GM12878 (cell line): Measurements from ENCODE around the gene MAPKAPK3. TPM values are rescaled to one million over a fixed set of nuclear protein-coding genes. Genes with fewer than 3 reads are reported as not detected.

Source experiments
- ASH2L ChIP-seq: fragments of 300-600, 200-600 bp; sonication (generic); IDR thresholded peaks from 2 replicates; pipeline ENCODE4 v1.6.1; 2017; ENCODE audit warnings: low read depth, mild to moderate bottlenecking, borderline replicate concordance
- CBFB ChIP-seq: IDR thresholded peaks from 2 replicates; pipeline ENCODE4 v1.6.1; 2016; ENCODE audit warnings: antibody characterized with exemption, low read depth
- IKZF1 ChIP-seq: fragments of 450-650 bp; conservative IDR thresholded peaks from 2 replicates; pipeline ENCODE4 v1.6.1; 2017; ENCODE audit warnings: antibody characterized with exemption, mild to moderate bottlenecking
- MXI1 ChIP-seq: fragments of 150-350 bp; IDR thresholded peaks from 2 replicates; pipeline ENCODE4 v1.6.1; 2011; ENCODE audit warnings: low read depth, mild to moderate bottlenecking, inconsistent platforms, low read length, improper control_type of control experiment
- NFXL1 ChIP-seq: fragments of 450-650 bp; IDR thresholded peaks from 2 replicates; pipeline ENCODE4 v1.6.1; 2017; ENCODE audit warnings: antibody characterized with exemption, mild to moderate bottlenecking, borderline replicate concordance
- PAX5 ChIP-seq: IDR thresholded peaks from 2 replicates; pipeline ENCODE4 v1.6.1; 2011; ENCODE audit warnings: low read depth, low read length, borderline replicate concordance
- PAX8 ChIP-seq: fragments of 450-650 bp; IDR thresholded peaks from 2 replicates; pipeline ENCODE4 v1.6.1; 2017; ENCODE audit warnings: mild to moderate bottlenecking, moderate library complexity
- POLR2A ChIP-seq: IDR thresholded peaks from 2 replicates; pipeline ENCODE4 v1.6.1; 2011; ENCODE audit warnings: low read depth, mild to moderate bottlenecking, low read length
- RFX5 ChIP-seq: IDR thresholded peaks from 2 replicates; pipeline ENCODE4 v1.6.1; 2011; ENCODE audit warnings: low read depth, low read length, improper control_type of control experiment
- SREBF2 ChIP-seq: IDR thresholded peaks from 2 replicates; pipeline ENCODE4 v1.6.1; 2012; ENCODE audit warnings: mild to moderate bottlenecking, low read length
- SRF ChIP-seq, 2 experiments: IDR thresholded peaks; 2 replicates each; pipeline ENCODE4 v1.6.1; 2011; ENCODE audit warnings: low read depth in 2 of 2, low read length in 2 of 2, mild to moderate bottlenecking in 1 of 2, moderate library complexity in 1 of 2
- SUZ12 ChIP-seq: fragments of 200-600 bp; sonication (generic); IDR thresholded peaks from one replicate; pipeline ENCODE4 v1.6.1; 2018; ENCODE audit warnings: antibody characterized with exemption, mild to moderate bottlenecking; ENCODE audit not compliant: unreplicated experiment
- TCF12 ChIP-seq: IDR thresholded peaks from 2 replicates; pipeline ENCODE4 v1.6.1; 2011; ENCODE audit warnings: low read depth, mild to moderate bottlenecking, low read length
- TCF7 ChIP-seq: IDR thresholded peaks from 2 replicates; pipeline ENCODE4 v1.6.1; 2014; ENCODE audit warnings: antibody characterized with exemption, borderline replicate concordance
- YY1 ChIP-seq: IDR thresholded peaks from 2 replicates; pipeline ENCODE4 v1.6.1; 2011; ENCODE audit warnings: low read depth, mild to moderate bottlenecking, low read length
- ZNF622 ChIP-seq: fragments of 450-650 bp; IDR thresholded peaks from 2 replicates; pipeline ENCODE4 v1.6.1; 2017; ENCODE audit warnings: mild to moderate bottlenecking, inconsistent platforms
- polyA plus RNA-seq, 11 experiments: library from polyadenylated mRNA; depleted of rRNA in 4 of 11; unstranded in 6 of 11; stranded (reverse) in 5 of 11; fragments of >200 nt; fragmentation: Nextera tagmentation in 4 of 11; fragmentation: Illumina TruSeq in 1 of 11; extraction: Ambion mirVana in 4 of 11; extraction: Trizol in 1 of 11; gene quantifications; 1 replicate in 1 of 11; 2 replicates in 10 of 11; pipeline versions ENCODE4 v1.2.1 to v1.2.3, GENCODE V29; 2011 to 2016; ENCODE audit warnings: inconsistent platforms in 2 of 11, missing spikeins in 2 of 11, low read depth in 1 of 11
- total RNA-seq, 4 experiments: library from RNA; depleted of rRNA in 3 of 4; stranded (reverse); fragments of >200 nt in 3 of 4; fragmentation: Illumina TruSeq in 1 of 4; extraction: Trizol in 1 of 4; gene quantifications; 2 replicates each; pipeline versions ENCODE4 v1.2.1 to v1.2.3, GENCODE V29; 2013 to 2021
- TF ChIP-seq, protein P1 (sequence below): IDR thresholded peaks from 2 replicates; pipeline ENCODE4 v1.6.1; 2011; ENCODE audit warnings: low read depth, mild to moderate bottlenecking, low read length, moderate library complexity, borderline replicate concordance; ENCODE audit errors: extremely low read depth
- TF ChIP-seq, protein P2 (sequence below): IDR thresholded peaks from 2 replicates; pipeline ENCODE4 v1.6.1; 2012; ENCODE audit warnings: improper control_type of control experiment, low read depth, low read length; ENCODE audit not compliant: insufficient replicate concordance
- TF ChIP-seq, protein P3 (sequence below): IDR thresholded peaks from 2 replicates; pipeline ENCODE4 v1.6.1; 2011; ENCODE audit warnings: borderline replicate concordance, low read depth, mild to moderate bottlenecking, moderate library complexity, low read length; ENCODE audit not compliant: insufficient read depth, poor library complexity, severe bottlenecking
- TF ChIP-seq, protein P4 (sequence below): fragments of 450-650 bp; conservative IDR thresholded peaks from 2 replicates; pipeline ENCODE4 v1.6.1; 2017; ENCODE audit warnings: mild to moderate bottlenecking, moderate library complexity

MAPKAPK3 gene
- total and polyA plus RNA-seq, 10 of the 15 experiments (the other 5 are each of a cell fraction or from before 2014, with no cell fraction given): 7.9 to 66.0 (median 39.0) TPM

DNA sequence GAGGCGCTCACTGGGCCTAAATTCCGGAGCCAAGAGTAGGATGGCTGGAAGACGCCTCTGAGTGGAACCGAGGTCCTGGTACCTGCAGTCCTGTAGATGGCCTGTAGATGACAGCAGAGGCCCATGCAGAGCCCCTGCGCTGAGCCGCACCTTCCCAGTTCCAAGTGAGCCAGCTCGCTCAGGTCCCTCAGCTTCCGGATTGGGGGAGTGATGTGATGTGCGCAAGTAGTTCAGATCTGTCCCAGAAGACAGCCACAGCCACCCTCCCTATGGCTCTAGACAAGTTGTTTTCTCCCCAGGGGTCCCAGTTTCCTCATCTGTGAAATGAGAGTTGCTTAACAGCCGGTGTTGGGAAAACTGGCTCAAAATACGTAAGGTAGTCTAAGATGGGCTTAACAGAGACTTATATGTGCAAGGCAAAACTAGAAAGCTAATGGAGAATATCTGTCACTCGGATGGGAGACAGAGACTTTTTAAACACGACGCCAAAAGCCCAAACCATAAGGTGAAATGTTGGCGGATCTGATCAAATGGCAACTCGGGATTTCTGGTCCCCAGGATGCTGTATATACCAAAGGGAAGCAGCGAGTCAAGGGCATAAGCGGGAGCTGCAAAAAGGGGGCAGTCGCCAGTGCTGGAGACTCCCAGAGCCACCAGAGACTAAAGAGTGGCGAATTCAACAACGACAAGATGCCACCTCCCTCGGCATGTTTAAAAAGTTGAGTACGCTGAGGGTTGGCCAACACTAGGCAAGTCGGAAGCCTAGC lies 765 bp upstream of the MAPKAPK3 start (continued):
- TF ChIP-seq SUZ12 (no peak), RFX5 (no peak), SREBF2 (no peak), TCF7 (no peak), YY1 (peak; percentile 57; the same call in 1 of the 2 replicates), POLR2A (no peak), PAX5 (no peak), TCF12 (0 out of 2 replicates have a peak, but pooled peaks have one; percentile 15), MXI1 (0 out of 2 replicates have a peak, but pooled peaks have one; percentile 31), PAX8 (no peak), CBFB (no peak), ZNF622 (no peak), ASH2L (no peak), IKZF1 (peak; percentile 50; the same call in 1 of the 2 replicates), NFXL1 (no peak), SRF (IDR thresholded peaks at IDR 0.05; ENCODE audit: low read depth in 2 of 2, low read length in 2 of 2) (no peak)
- TF ChIP-seq, protein P1, sequence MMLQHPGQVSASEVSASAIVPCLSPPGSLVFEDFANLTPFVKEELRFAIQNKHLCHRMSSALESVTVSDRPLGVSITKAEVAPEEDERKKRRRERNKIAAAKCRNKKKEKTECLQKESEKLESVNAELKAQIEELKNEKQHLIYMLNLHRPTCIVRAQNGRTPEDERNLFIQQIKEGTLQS: no peak
- TF ChIP-seq, protein P2, sequence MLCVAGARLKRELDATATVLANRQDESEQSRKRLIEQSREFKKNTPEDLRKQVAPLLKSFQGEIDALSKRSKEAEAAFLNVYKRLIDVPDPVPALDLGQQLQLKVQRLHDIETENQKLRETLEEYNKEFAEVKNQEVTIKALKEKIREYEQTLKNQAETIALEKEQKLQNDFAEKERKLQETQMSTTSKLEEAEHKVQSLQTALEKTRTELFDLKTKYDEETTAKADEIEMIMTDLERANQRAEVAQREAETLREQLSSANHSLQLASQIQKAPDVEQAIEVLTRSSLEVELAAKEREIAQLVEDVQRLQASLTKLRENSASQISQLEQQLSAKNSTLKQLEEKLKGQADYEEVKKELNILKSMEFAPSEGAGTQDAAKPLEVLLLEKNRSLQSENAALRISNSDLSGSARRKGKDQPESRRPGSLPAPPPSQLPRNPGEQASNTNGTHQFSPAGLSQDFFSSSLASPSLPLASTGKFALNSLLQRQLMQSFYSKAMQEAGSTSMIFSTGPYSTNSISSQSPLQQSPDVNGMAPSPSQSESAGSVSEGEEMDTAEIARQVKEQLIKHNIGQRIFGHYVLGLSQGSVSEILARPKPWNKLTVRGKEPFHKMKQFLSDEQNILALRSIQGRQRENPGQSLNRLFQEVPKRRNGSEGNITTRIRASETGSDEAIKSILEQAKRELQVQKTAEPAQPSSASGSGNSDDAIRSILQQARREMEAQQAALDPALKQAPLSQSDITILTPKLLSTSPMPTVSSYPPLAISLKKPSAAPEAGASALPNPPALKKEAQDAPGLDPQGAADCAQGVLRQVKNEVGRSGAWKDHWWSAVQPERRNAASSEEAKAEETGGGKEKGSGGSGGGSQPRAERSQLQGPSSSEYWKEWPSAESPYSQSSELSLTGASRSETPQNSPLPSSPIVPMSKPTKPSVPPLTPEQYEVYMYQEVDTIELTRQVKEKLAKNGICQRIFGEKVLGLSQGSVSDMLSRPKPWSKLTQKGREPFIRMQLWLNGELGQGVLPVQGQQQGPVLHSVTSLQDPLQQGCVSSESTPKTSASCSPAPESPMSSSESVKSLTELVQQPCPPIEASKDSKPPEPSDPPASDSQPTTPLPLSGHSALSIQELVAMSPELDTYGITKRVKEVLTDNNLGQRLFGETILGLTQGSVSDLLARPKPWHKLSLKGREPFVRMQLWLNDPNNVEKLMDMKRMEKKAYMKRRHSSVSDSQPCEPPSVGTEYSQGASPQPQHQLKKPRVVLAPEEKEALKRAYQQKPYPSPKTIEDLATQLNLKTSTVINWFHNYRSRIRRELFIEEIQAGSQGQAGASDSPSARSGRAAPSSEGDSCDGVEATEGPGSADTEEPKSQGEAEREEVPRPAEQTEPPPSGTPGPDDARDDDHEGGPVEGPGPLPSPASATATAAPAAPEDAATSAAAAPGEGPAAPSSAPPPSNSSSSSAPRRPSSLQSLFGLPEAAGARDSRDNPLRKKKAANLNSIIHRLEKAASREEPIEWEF: no peak
- TF ChIP-seq, protein P3, sequence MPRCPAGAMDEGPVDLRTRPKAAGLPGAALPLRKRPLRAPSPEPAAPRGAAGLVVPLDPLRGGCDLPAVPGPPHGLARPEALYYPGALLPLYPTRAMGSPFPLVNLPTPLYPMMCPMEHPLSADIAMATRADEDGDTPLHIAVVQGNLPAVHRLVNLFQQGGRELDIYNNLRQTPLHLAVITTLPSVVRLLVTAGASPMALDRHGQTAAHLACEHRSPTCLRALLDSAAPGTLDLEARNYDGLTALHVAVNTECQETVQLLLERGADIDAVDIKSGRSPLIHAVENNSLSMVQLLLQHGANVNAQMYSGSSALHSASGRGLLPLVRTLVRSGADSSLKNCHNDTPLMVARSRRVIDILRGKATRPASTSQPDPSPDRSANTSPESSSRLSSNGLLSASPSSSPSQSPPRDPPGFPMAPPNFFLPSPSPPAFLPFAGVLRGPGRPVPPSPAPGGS: no peak
- TF ChIP-seq, protein P4, sequence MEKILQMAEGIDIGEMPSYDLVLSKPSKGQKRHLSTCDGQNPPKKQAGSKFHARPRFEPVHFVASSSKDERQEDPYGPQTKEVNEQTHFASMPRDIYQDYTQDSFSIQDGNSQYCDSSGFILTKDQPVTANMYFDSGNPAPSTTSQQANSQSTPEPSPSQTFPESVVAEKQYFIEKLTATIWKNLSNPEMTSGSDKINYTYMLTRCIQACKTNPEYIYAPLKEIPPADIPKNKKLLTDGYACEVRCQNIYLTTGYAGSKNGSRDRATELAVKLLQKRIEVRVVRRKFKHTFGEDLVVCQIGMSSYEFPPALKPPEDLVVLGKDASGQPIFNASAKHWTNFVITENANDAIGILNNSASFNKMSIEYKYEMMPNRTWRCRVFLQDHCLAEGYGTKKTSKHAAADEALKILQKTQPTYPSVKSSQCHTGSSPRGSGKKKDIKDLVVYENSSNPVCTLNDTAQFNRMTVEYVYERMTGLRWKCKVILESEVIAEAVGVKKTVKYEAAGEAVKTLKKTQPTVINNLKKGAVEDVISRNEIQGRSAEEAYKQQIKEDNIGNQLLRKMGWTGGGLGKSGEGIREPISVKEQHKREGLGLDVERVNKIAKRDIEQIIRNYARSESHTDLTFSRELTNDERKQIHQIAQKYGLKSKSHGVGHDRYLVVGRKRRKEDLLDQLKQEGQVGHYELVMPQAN: peak; percentile 35; the same call in 1 of the 2 replicates
